Thoracic aorta (tissue), 2 donors: ENCODE results near the gene RBM12. TPM values are rescaled to one million over a fixed set of nuclear protein-coding genes. Genes with fewer than 3 reads are reported as not detected.

Source experiments
- ATAC-seq: fragments of 150-250 bp; one replicate; pipeline ENCODE4 v1.8.0; 2017; ENCODE audit warnings: low read depth; ENCODE audit not compliant: insufficient number of reproducible peaks, low FRiP score
- DNase-seq: peaks from one replicate; pipeline ENCODE4 v3.0.0-alpha.2; 2020; ENCODE audit warnings: low spot score
- H3K27ac ChIP-seq, 2 donors: fragments of 200-600 bp; sonication (generic); 1 replicate in 1 of 2; 2 replicates in 1 of 2; pipeline ENCODE4 v1.5.1; 2016; ENCODE audit warnings: mild to moderate bottlenecking in 2 of 2, moderate library complexity in 2 of 2
- H3K27me3 ChIP-seq: fragments of 200-600 bp; sonication (generic); replicated peaks from 2 replicates; pipeline ENCODE4 v1.6.0; 2016; ENCODE audit warnings: mild to moderate bottlenecking; ENCODE audit not compliant: insufficient read depth
- H3K36me3 ChIP-seq: fragments of 200-600 bp; sonication (generic); one replicate; pipeline ENCODE4 v1.5.1; 2016
- H3K4me1 ChIP-seq, 2 donors: fragments of 200-600 bp; sonication (generic); 1 replicate in 1 of 2; 2 replicates in 1 of 2; pipeline versions ENCODE4 v1.5.1 to v1.6.0; 2016; ENCODE audit warnings: low read depth in 2 of 2, mild to moderate bottlenecking in 1 of 2; ENCODE audit not compliant: control insufficient read depth in 1 of 2
- H3K4me3 ChIP-seq: fragments of 200-600 bp; sonication (generic); 2 replicates; pipeline ENCODE4 v1.5.1; 2016; ENCODE audit warnings: mild to moderate bottlenecking
- H3K9me3 ChIP-seq: fragments of 200-600 bp; sonication (generic); 2 replicates; pipeline ENCODE4 v1.5.1; 2016
- total RNA-seq, 2 donors: library from RNA; depleted of rRNA; stranded (reverse); fragments of >200 nt; gene quantifications; one replicate each; pipeline versions ENCODE4 v1.1.0 to v1.2.3, GENCODE V29; 2016
- TF ChIP-seq, protein P1 (sequence below): fragments of 200-600 bp; sonication (generic); IDR thresholded peaks from one replicate; pipeline ENCODE4 v1.5.1; 2019; ENCODE audit warnings: antibody characterized with exemption

Gene RBM12
- total RNA-seq, 2 donors from 2014 or later, result 21.7 to 43.4 TPM

- no peak overlapping the region for H3K4me3 ChIP-seq
- H3K27ac ChIP-seq, result no peak overlapping the region
- DNase-seq, result no peak
- peaks cover 37% of the 10 kb centered on the region for H3K36me3 ChIP-seq
- ATAC-seq, result no peak
- TF ChIP-seq, protein P1, sequence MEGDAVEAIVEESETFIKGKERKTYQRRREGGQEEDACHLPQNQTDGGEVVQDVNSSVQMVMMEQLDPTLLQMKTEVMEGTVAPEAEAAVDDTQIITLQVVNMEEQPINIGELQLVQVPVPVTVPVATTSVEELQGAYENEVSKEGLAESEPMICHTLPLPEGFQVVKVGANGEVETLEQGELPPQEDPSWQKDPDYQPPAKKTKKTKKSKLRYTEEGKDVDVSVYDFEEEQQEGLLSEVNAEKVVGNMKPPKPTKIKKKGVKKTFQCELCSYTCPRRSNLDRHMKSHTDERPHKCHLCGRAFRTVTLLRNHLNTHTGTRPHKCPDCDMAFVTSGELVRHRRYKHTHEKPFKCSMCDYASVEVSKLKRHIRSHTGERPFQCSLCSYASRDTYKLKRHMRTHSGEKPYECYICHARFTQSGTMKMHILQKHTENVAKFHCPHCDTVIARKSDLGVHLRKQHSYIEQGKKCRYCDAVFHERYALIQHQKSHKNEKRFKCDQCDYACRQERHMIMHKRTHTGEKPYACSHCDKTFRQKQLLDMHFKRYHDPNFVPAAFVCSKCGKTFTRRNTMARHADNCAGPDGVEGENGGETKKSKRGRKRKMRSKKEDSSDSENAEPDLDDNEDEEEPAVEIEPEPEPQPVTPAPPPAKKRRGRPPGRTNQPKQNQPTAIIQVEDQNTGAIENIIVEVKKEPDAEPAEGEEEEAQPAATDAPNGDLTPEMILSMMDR, result no peak
- H3K9me3 ChIP-seq, result no peaks in the 10 kb centered on the region
- peaks cover 6 to 22% of the 10 kb centered on the region in 2 donors for H3K4me1 ChIP-seq
- no peaks in the 10 kb centered on the region for H3K27me3 ChIP-seq
These were observed 40.0 kb upstream of the RBM12 start for GRCh38 chr20:35704514-35705261.

GRCh38 chr20:35702824-35703695 is 38.4 kb upstream of the RBM12 start:
- Histone ChIP-seq H3K9me3 (no peaks in the 10 kb centered on the region), H3K4me3 (no peak overlapping the region), H3K4me1 (peaks cover 11 to 19% of the 10 kb centered on the region in 2 donors), H3K36me3 (peaks cover 37% of the 10 kb centered on the region), H3K27me3 (no peaks in the 10 kb centered on the region), H3K27ac (no peak overlapping the region)
- ATAC-seq (no peak), DNase-seq (no peak)
- TF ChIP-seq, protein P1, result no peak

DNA sequence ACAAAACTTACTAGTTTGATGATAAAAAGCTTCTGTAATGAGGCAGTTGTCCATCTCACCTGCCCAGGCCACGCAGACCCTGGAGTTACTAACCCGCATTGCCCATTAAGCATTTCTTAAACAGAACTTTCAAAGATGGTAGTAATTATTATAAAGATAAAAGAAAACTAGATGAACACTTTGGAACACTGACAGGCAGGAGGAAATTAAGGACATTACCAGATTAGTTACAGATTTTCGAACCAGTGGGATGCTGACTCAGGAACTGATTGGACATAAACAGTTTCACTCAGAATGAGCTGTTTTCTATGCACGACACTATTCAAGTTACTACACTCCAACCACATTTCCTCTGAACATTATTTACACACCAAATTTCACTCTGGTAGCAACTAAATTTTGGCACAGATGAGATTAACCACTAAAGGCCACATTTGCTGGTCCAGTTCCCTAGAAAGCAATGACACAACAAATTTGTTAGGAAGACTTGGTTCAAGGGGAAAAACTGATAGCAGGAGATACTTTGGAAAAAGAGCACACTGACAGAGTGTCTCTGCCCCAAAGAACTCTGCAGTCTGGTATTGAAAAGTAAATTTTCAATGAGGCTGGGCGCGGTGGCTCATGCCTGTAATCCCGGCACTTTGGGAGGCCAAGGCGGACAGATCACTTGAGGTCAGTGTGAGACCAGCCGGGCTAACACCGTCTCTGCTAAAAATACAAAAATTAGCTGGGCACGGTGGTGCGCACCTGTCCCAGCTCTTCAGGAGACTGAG is 37.5 kb upstream of the RBM12 start:
- Histone ChIP-seq H3K36me3 (peaks cover 37% of the 10 kb centered on the region), H3K9me3 (no peaks in the 10 kb centered on the region), H3K4me3 (no peak overlapping the region), H3K4me1 (peaks cover 15 to 27% of the 10 kb centered on the region in 2 donors), H3K27ac (no peak overlapping the region), H3K27me3 (no peaks in the 10 kb centered on the region)
- no peak for ATAC-seq
- TF ChIP-seq, protein P1, result no peak
- no peak for DNase-seq

DNA sequence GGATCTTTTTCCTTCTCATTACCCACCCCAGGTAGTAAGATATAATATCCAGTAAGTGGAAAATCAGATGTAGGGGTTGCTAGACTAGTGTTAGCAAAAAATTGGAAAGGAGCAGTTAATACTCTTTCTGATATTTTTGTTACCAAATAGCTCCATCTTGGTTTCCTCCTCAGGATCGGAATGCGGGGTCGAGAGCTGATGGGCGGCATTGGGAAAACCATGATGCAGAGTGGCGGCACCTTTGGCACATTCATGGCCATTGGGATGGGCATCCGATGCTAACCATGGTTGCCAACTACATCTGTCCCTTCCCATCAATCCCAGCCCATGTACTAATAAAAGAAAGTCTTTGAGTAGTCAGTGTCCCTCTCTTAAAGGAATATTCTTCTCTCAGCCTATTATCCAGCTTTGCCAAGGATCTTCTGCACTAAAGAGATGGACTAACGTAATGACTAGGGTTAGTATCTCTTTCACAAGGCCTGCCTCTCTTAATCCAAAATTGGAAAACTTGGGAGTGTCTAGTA is 36.0 kb upstream of the RBM12 start:
- DNase-seq (no peak), ATAC-seq (no peak)
- TF ChIP-seq, protein P1, result no peak
- H3K27ac ChIP-seq, result peak overlapping the region in 1 of 2 donors; percentile 92
- H3K9me3 ChIP-seq, result no peaks in the 10 kb centered on the region
- H3K4me3 ChIP-seq, result peak overlapping the region; percentile 95
- peaks cover 26% of the 10 kb centered on the region for H3K36me3 ChIP-seq
- H3K4me1 ChIP-seq, result peaks cover 15 to 28% of the 10 kb centered on the region in 2 donors
- H3K27me3 ChIP-seq, result no peaks in the 10 kb centered on the region
